PC-9 (cell line): Measurements from ENCODE around the gene TMEM156. TPM values are rescaled to one million over a fixed set of nuclear protein-coding genes. Genes with fewer than 3 reads are reported as not detected.

Experiments
- BruUV-seq: library from RNA; stranded (reverse); fragments of 400-500 nt; replicated peaks from 2 replicates; lab custom pipeline; 2021; lab: Mats Ljungman, UMichigan
- CTCF ChIA-PET: fragments of 300-600 bp; sonication (Branson Sonifier 250); formaldehyde crosslinking; loops from one replicate; lab custom pipeline; 2022; ENCODE audit warnings: antibody characterized with exemption; lab: Charles Lee
- POLR2A ChIA-PET: fragments of 300-600 bp; sonication (Branson Sonifier 250); formaldehyde crosslinking; loops from one replicate; lab custom pipeline; 2022; ENCODE audit warnings: antibody characterized with exemption; ENCODE audit not compliant: unreplicated experiment; lab: Charles Lee
- DNase-seq, 2 experiments: peaks; one replicate each; pipeline versions ENCODE4 v3.0.0 to v3.0.0-alpha.2; 2015 to 2022; ENCODE audit warnings: mixed read lengths in 1 of 2
- H2AFZ ChIP-seq: fragments of 200-600 bp; sonication (generic); 2 replicates; pipeline ENCODE4 v1.8.1; 2017; ENCODE audit warnings: antibody characterized with exemption
- H3F3A ChIP-seq: fragments of 200-600 bp; sonication (generic); 2 replicates; pipeline ENCODE4 v1.8.1; 2017; ENCODE audit warnings: antibody characterized with exemption, mild to moderate bottlenecking, low read depth; ENCODE audit not compliant: insufficient read depth
- H3K27ac ChIP-seq: fragments of 200-600 bp; sonication (generic); 2 replicates; pipeline ENCODE4 v1.6.1; 2016; ENCODE audit warnings: mixed run types
- H3K27me3 ChIP-seq: fragments of 200-600 bp; sonication (generic); 2 replicates; pipeline ENCODE4 v1.6.1; 2016; ENCODE audit warnings: low read depth, mixed run types; ENCODE audit not compliant: insufficient read depth
- H3K36me3 ChIP-seq: fragments of 200-600 bp; sonication (generic); 2 replicates; pipeline ENCODE4 v1.6.1; 2016; ENCODE audit warnings: low read depth, mixed run types
- H3K4me1 ChIP-seq: fragments of 200-600 bp; sonication (generic); replicated peaks from 2 replicates; pipeline ENCODE4 v1.6.1; 2016; ENCODE audit warnings: mixed run types; ENCODE audit not compliant: insufficient read depth
- H3K4me2 ChIP-seq: fragments of 200-600 bp; sonication (generic); 2 replicates; pipeline ENCODE4 v1.6.1; 2017; ENCODE audit warnings: mixed run types
- H3K4me3 ChIP-seq: fragments of 200-600 bp; sonication (generic); 2 replicates; pipeline ENCODE4 v1.6.1; 2016; ENCODE audit warnings: mixed run types
- H3K79me2 ChIP-seq: fragments of 200-600 bp; sonication (generic); 2 replicates; pipeline ENCODE4 v1.6.1; 2017; ENCODE audit warnings: low read depth, mixed run types
- H3K9me2 ChIP-seq: fragments of 200-600 bp; sonication (generic); 2 replicates; pipeline ENCODE4 v1.8.1; 2017; ENCODE audit warnings: mild to moderate bottlenecking; ENCODE audit not compliant: insufficient read depth
- H3K9me3 ChIP-seq: fragments of 200-600 bp; sonication (generic); 2 replicates; pipeline ENCODE4 v1.8.1; 2016; ENCODE audit warnings: low read depth; ENCODE audit not compliant: insufficient read depth
- H4K20me1 ChIP-seq: fragments of 200-600 bp; sonication (generic); 2 replicates; pipeline ENCODE4 v1.8.1; 2017; ENCODE audit not compliant: insufficient read depth
- EZH2 ChIP-seq: fragments of 200-600 bp; sonication (generic); IDR thresholded peaks from 2 replicates; pipeline ENCODE4 v1.8.0; 2017; ENCODE audit warnings: antibody characterized with exemption, low read depth
- intact Hi-C: fragments of 100-400 bp; cut with micrococcal nuclease; formaldehyde crosslinking; loops from one replicate; pipeline ENCODE4 v1.10.0; 2022; ENCODE audit not compliant: unreplicated experiment
- total RNA-seq: library from RNA; stranded (reverse); gene quantifications from 2 replicates; pipeline ENCODE4 v1.2.3, GENCODE V29; 2021
- TF ChIP-seq, protein P1 (sequence below): fragments of 200-600 bp; sonication (generic); conservative IDR thresholded peaks from 2 replicates; pipeline ENCODE4 v1.6.1; 2017; ENCODE audit warnings: mixed run types, antibody characterized with exemption, mild to moderate bottlenecking, moderate library complexity

Gene TMEM156
- total RNA-seq, 1 experiment from 2014 or later, result 29.3 TPM

DNA sequence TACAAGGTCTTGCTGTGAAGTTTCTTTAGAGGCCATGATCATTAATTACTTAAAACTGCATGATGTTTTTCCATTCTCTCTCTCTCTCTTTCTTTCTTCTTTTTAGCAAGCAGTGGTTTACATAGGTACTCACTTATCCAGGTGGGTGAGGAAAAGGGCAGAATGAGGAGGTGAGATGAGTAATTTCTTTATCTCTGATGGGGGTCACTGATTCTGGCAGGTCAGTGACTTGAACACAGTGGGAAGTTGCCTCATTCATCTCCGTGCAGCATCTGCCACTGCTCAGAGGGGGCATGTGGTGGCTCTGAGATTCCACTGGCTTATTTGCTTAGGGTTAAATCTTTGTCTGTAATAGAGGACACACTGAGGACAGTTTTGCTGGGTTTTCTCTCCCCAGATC lies 102.0 kb downstream of the TMEM156 start:
- ChIA-PET POLR2A (interaction anchor here (0.6 kb wide), 1 partner anchor 14 kb away, joined by 6 read pairs; no protein-coding TSS in a partner anchor), CTCF (no interaction called here)
- Histone ChIP-seq H3K4me1 (no peaks in the 10 kb centered on the region), H3K4me3 (no peak overlapping the region), H3K27ac (no peak overlapping the region), H3K9me3 (no peaks in the 10 kb centered on the region), H4K20me1 (no peaks in the 10 kb centered on the region), H3K79me2 (no peaks in the 10 kb centered on the region), H3K4me2 (no peak overlapping the region), H3K36me3 (0 out of 2 replicates have a peak, but pooled peaks cover 5% of the 10 kb centered on the region), H3K27me3 (no peaks in the 10 kb centered on the region), H3K9me2 (no peaks in the 10 kb centered on the region), H3F3A (no peaks in the 10 kb centered on the region), H2AFZ (no peak overlapping the region)
- intact Hi-C loops, result no loop called here
- no peak for DNase-seq
- BruUV-seq, result no TSS peak
- TF ChIP-seq, protein P1, sequence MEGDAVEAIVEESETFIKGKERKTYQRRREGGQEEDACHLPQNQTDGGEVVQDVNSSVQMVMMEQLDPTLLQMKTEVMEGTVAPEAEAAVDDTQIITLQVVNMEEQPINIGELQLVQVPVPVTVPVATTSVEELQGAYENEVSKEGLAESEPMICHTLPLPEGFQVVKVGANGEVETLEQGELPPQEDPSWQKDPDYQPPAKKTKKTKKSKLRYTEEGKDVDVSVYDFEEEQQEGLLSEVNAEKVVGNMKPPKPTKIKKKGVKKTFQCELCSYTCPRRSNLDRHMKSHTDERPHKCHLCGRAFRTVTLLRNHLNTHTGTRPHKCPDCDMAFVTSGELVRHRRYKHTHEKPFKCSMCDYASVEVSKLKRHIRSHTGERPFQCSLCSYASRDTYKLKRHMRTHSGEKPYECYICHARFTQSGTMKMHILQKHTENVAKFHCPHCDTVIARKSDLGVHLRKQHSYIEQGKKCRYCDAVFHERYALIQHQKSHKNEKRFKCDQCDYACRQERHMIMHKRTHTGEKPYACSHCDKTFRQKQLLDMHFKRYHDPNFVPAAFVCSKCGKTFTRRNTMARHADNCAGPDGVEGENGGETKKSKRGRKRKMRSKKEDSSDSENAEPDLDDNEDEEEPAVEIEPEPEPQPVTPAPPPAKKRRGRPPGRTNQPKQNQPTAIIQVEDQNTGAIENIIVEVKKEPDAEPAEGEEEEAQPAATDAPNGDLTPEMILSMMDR, result no peak
- TF ChIP-seq EZH2, result no peak

DNA sequence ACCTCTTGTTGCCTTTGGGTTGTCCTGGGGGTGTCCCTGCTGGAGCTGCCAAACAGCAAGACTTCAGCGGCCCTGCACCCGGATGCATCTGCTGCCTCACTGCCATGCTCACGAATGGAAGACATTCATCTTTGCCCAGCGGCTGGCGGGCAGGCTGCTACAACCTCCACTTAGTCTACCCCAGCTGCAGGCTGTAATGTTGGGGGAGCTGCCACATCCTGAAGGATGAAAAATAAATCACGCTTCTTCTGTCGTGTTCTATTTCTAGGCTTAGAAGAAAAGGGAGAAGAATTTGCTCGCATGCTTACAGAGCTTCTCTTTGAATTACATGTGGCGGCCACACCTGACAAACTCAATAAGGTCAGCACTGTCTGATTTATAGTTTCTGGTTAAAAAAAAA lies 103.2 kb downstream of the TMEM156 start:
- BruUV-seq, result no TSS peak
- no peak overlapping the region for H2AFZ ChIP-seq
- no peak overlapping the region for H3K4me3 ChIP-seq
- intact Hi-C loops, result no loop called here
- no peaks in the 10 kb centered on the region for H4K20me1 ChIP-seq
- H3K9me3 ChIP-seq, result no peaks in the 10 kb centered on the region
- no peak overlapping the region for H3K27ac ChIP-seq
- no peaks in the 10 kb centered on the region for H3K27me3 ChIP-seq
- no peaks in the 10 kb centered on the region for H3F3A ChIP-seq
- no peaks in the 10 kb centered on the region for H3K4me1 ChIP-seq
- DNase-seq, result no peak
- TF ChIP-seq, protein P1, result no peak
- no peak for TF ChIP-seq EZH2
- ChIA-PET POLR2A (interaction anchor here (0.5 kb wide), 1 partner anchor 134 kb away, joined by 3 read pairs; no protein-coding TSS in a partner anchor), CTCF (no interaction called here)
- H3K9me2 ChIP-seq, result no peaks in the 10 kb centered on the region
- H3K36me3 ChIP-seq, result no peaks in the 10 kb centered on the region
- H3K79me2 ChIP-seq, result no peaks in the 10 kb centered on the region
- no peak overlapping the region for H3K4me2 ChIP-seq

DNA sequence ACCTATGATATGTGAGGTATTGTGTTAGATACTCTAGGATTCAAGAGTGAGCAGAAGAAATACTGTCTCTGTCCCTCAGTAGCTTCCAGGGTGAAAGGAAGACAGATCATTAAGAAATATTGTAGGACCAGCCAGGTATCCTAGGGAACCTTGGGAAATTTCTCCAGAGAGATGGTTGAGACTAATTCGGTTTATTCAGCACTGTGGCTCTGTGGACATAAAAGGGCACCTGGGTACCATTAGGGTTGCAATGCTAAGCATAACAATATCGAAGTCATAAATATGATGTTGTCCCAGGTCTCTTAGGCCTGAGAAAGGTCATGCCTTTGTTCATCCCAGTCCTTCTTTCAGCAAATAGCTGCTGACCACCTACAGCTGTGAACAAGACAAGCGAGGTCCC lies 103.6 kb downstream of the TMEM156 start:
- POLR2A ChIA-PET, result interaction anchor here (0.5 kb wide), 1 partner anchor 135 kb away, joined by 3 read pairs; no protein-coding TSS in a partner anchor
- Histone ChIP-seq H3F3A (no peaks in the 10 kb centered on the region), H3K27me3 (no peaks in the 10 kb centered on the region), H3K9me2 (no peaks in the 10 kb centered on the region), H3K4me2 (no peak overlapping the region), H3K79me2 (no peaks in the 10 kb centered on the region), H4K20me1 (no peaks in the 10 kb centered on the region), H3K27ac (no peak overlapping the region), H3K4me3 (no peak overlapping the region), H3K36me3 (no peaks in the 10 kb centered on the region), H2AFZ (no peak overlapping the region), H3K4me1 (no peaks in the 10 kb centered on the region), H3K9me3 (no peaks in the 10 kb centered on the region)
- no TSS peak for BruUV-seq
- no peak for DNase-seq
- no peak for TF ChIP-seq EZH2
- TF ChIP-seq, protein P1, result no peak
- CTCF ChIA-PET, result no interaction called here
- intact Hi-C loops, result no loop called here
